SK-N-SH (cell line): Measurements from ENCODE around the gene ATP2B2. TPM values are rescaled to one million over a fixed set of nuclear protein-coding genes. Genes with fewer than 3 reads are reported as not detected.

Experiments
- CTCF ChIA-PET: fragments of 300-600, 350-600 bp; formaldehyde crosslinking; extraction: SDS; loops from one replicate; lab custom pipeline; 2021; lab: Yijun Ruan, JAX
- POLR2A ChIA-PET: fragments of 350-600 bp; sonication (Branson Sonifier 250); formaldehyde crosslinking; extraction: SDS; loops from one replicate; lab custom pipeline; 2020; ENCODE audit warnings: antibody characterized with exemption, inconsistent platforms; lab: Yijun Ruan, JAX
- DNase-seq: peaks from one replicate; pipeline ENCODE4 v3.0.0; 2012
- H2AFZ ChIP-seq: fragments of 200-600 bp; sonication (generic); 2 replicates; pipeline ENCODE4 v1.8.1; 2016; ENCODE audit warnings: antibody characterized with exemption, mild to moderate bottlenecking, low read depth
- H3F3A ChIP-seq: fragments of 200-600 bp; sonication (generic); replicated peaks from 2 replicates; pipeline ENCODE3; 2016; ENCODE audit warnings: antibody characterized with exemption, mild to moderate bottlenecking; ENCODE audit not compliant: insufficient read depth
- H3K27ac ChIP-seq, 2 experiments: fragments of 200-500 bp in 1 of 2; fragments of 200-600 bp in 1 of 2; sonication (Bioruptor generic) in 1 of 2; sonication (generic), shearing (Covaris generic) in 1 of 2; 2 replicates each; pipeline versions ENCODE4 v1.5.1 to v1.6.1; 2014 to 2016; ENCODE audit warnings: low read depth in 2 of 2, inconsistent platforms in 1 of 2, low read length in 1 of 2, mild to moderate bottlenecking in 1 of 2, mixed read lengths in 1 of 2
- H3K27me3 ChIP-seq: fragments of 200-600 bp; sonication (generic), shearing (Covaris generic); 2 replicates; pipeline ENCODE4 v1.6.1; 2016; ENCODE audit warnings: mixed run types; ENCODE audit not compliant: insufficient read depth
- H3K36me3 ChIP-seq, 2 experiments: fragments of 200-500 bp in 1 of 2; fragments of 200-600 bp in 1 of 2; sonication (Bioruptor generic) in 1 of 2; sonication (generic) in 1 of 2; replicated peaks in 1 of 2; 2 replicates each; pipeline versions ENCODE3 to v1.5.1; 2014 to 2016; ENCODE audit warnings: low read length in 1 of 2, mild to moderate bottlenecking in 1 of 2; ENCODE audit not compliant: insufficient read depth in 2 of 2, control insufficient read depth in 1 of 2
- H3K4me1 ChIP-seq, 2 experiments: fragments of 200-500 bp in 1 of 2; fragments of 200-600 bp in 1 of 2; sonication (Bioruptor generic) in 1 of 2; sonication (generic), shearing (Covaris generic) in 1 of 2; 2 replicates each; pipeline versions ENCODE4 v1.5.1 to v1.6.1; 2014 to 2016; ENCODE audit warnings: low read depth in 1 of 2, low read length in 1 of 2, mixed run types in 1 of 2; ENCODE audit not compliant: insufficient read depth in 2 of 2, control insufficient read depth in 1 of 2
- H3K4me2 ChIP-seq: fragments of 200-600 bp; sonication (generic), shearing (Covaris generic); 2 replicates; pipeline ENCODE4 v1.6.1; 2017; ENCODE audit warnings: mixed run types
- H3K4me3 ChIP-seq, 2 experiments: fragments of 200-500 bp in 1 of 2; fragments of 200-600 bp in 1 of 2; sonication (Bioruptor generic) in 1 of 2; sonication (generic), shearing (Covaris generic) in 1 of 2; 2 replicates each; pipeline versions ENCODE4 v1.5.1 to v1.8.1; 2014 to 2016; ENCODE audit warnings: low read depth in 2 of 2, inconsistent platforms in 1 of 2, low read length in 1 of 2, mild to moderate bottlenecking in 1 of 2, mixed read lengths in 1 of 2, moderate library complexity in 1 of 2
- H3K79me2 ChIP-seq: fragments of 200-600 bp; sonication (generic); 2 replicates; pipeline ENCODE4 v1.8.1; 2017; ENCODE audit warnings: mild to moderate bottlenecking; ENCODE audit not compliant: insufficient read depth
- H3K9ac ChIP-seq: fragments of 200-600 bp; sonication (generic); 2 replicates; pipeline ENCODE4 v1.6.1; 2017; ENCODE audit warnings: mixed run types
- H3K9me2 ChIP-seq: fragments of 200-600 bp; sonication (generic); 2 replicates; pipeline ENCODE4 v1.6.1; 2017; ENCODE audit warnings: mixed run types
- H3K9me3 ChIP-seq: fragments of 200-600 bp; sonication (generic); 2 replicates; pipeline ENCODE4 v1.6.1; 2017; ENCODE audit warnings: mixed run types, mild to moderate bottlenecking, moderate library complexity
- H4K20me1 ChIP-seq: fragments of 200-600 bp; sonication (generic); 2 replicates; pipeline ENCODE4 v1.6.1; 2017; ENCODE audit warnings: mild to moderate bottlenecking, mixed run types; ENCODE audit not compliant: insufficient read depth
- CHD2 ChIP-seq: fragments of 150-350 bp; IDR thresholded peaks from 2 replicates; pipeline ENCODE4 v1.6.1; 2018; ENCODE audit warnings: low read length; ENCODE audit not compliant: partially characterized antibody
- EP300 ChIP-seq, 2 experiments: IDR thresholded peaks; 2 replicates each; pipeline versions ENCODE4 v1.4.0 to v1.6.1; 2012; ENCODE audit warnings: borderline replicate concordance in 1 of 2, low read depth in 1 of 2, low read length in 1 of 2
- EZH2phosphoT487 ChIP-seq: fragments of 200-600 bp; sonication (generic); IDR thresholded peaks from 2 replicates; pipeline ENCODE4 v1.6.1; 2017; ENCODE audit warnings: low read depth, mixed run types, mild to moderate bottlenecking, antibody characterized with exemption, moderate library complexity, borderline replicate concordance
- FOXM1 ChIP-seq: IDR thresholded peaks from 2 replicates; pipeline ENCODE4 v1.4.0; 2012; ENCODE audit warnings: low read depth, mild to moderate bottlenecking
- GABPA ChIP-seq: IDR thresholded peaks from 2 replicates; pipeline ENCODE4 v1.4.0; 2012; ENCODE audit warnings: low read depth, mild to moderate bottlenecking
- GATA2 ChIP-seq: sonication (generic); formaldehyde crosslinking; IDR thresholded peaks from 2 replicates; pipeline ENCODE4 v1.5.0; 2020; ENCODE audit warnings: mild to moderate bottlenecking, missing genetic modification reagents
- JUND ChIP-seq: IDR thresholded peaks from 2 replicates; pipeline ENCODE4 v1.4.0; 2012
- MEF2A ChIP-seq: IDR thresholded peaks from 2 replicates; pipeline ENCODE4 v1.4.0; 2012; ENCODE audit warnings: low read depth, borderline replicate concordance
- MXI1 ChIP-seq: IDR thresholded peaks from 2 replicates; pipeline ENCODE4 v1.6.1; 2012; ENCODE audit warnings: mild to moderate bottlenecking, low read depth, low read length, improper control_type of control experiment
- NFIC ChIP-seq: IDR thresholded peaks from 2 replicates; pipeline ENCODE4 v1.4.0; 2012; ENCODE audit warnings: borderline replicate concordance
- NRF1 ChIP-seq: IDR thresholded peaks from 2 replicates; pipeline ENCODE4 v1.6.1; 2012; ENCODE audit warnings: low read depth, mild to moderate bottlenecking, low read length
- POLR2AphosphoS5 ChIP-seq: IDR thresholded peaks from 2 replicates; pipeline ENCODE4 v1.6.1; 2012; ENCODE audit warnings: low read depth, low read length
- RAD21 ChIP-seq: IDR thresholded peaks from 2 replicates; pipeline ENCODE4 v1.6.1; 2012; ENCODE audit warnings: mild to moderate bottlenecking, low read length
- RCOR1 ChIP-seq: fragments of 150-350 bp; IDR thresholded peaks from 2 replicates; pipeline ENCODE4 v1.6.1; 2017; ENCODE audit warnings: antibody characterized with exemption, low read length
- RFX5 ChIP-seq: IDR thresholded peaks from 2 replicates; pipeline ENCODE4 v1.6.1; 2012; ENCODE audit warnings: mild to moderate bottlenecking, improper control_type of control experiment, low read length
- RXRA ChIP-seq: IDR thresholded peaks from 2 replicates; pipeline ENCODE4 v1.4.0; 2012; ENCODE audit warnings: low read depth, mild to moderate bottlenecking, borderline replicate concordance
- SIN3A ChIP-seq: IDR thresholded peaks from 2 replicates; pipeline ENCODE4 v1.6.1; 2012; ENCODE audit warnings: low read depth, mild to moderate bottlenecking, low read length, moderate library complexity, borderline replicate concordance
- TAF1 ChIP-seq: IDR thresholded peaks from 2 replicates; pipeline ENCODE4 v1.6.1; 2012; ENCODE audit warnings: low read depth, mild to moderate bottlenecking, low read length, moderate library complexity, borderline replicate concordance
- TCF12 ChIP-seq: IDR thresholded peaks from 2 replicates; pipeline ENCODE4 v1.4.0; 2012
- WGBS: methylation state at CpG from one replicate; pipeline ENCODE4 v1.1.6; 2017; ENCODE audit warnings: low lambda C conversion rate; 5-methylcytosine and 5-hydroxymethylcytosine counted together
- polyA plus RNA-seq, 3 experiments: library from polyadenylated mRNA; depleted of rRNA; stranded (reverse); fragments of >200 nt; gene quantifications; 2 replicates each; pipeline ENCODE4 v1.2.3, GENCODE V29; 2012
- TF ChIP-seq, protein P1 (sequence below): IDR thresholded peaks from 2 replicates; pipeline ENCODE4 v1.4.0; 2012; ENCODE audit warnings: low read depth, borderline replicate concordance
- TF ChIP-seq, protein P2 (sequence below): fragments of 150-350 bp; IDR thresholded peaks from 2 replicates; pipeline ENCODE4 v1.6.1; 2017; ENCODE audit warnings: antibody characterized with exemption, low read length, low read depth, borderline replicate concordance

Gene ATP2B2
- polyA plus RNA-seq, 1 of the 3 experiments (the other 2 are of a cell fraction), result 0.15 TPM

- Histone ChIP-seq H3K9me2 (no peaks in the 10 kb centered on the region), H3K27me3 (peaks cover 5% of the 10 kb centered on the region), H4K20me1 (no peaks in the 10 kb centered on the region), H3K27ac (peak overlapping the region in 1 of 2 experiments; percentile 91; a peak in 2 of 4 replicates), H3F3A (no peaks in the 10 kb centered on the region), H3K9me3 (no peaks in the 10 kb centered on the region), H3K79me2 (no peaks in the 10 kb centered on the region), H2AFZ (no peak overlapping the region), H3K4me1 (peaks cover 8 to 50% of the 10 kb centered on the region in 2 experiments; a peak in 3 of 4 replicates), H3K36me3 (no peaks in the 10 kb centered on the region), H3K4me3 (no peak overlapping the region), H3K4me2 (no peak overlapping the region), H3K9ac (no peak overlapping the region)
- TF ChIP-seq SIN3A (no peak), NRF1 (no peak), TAF1 (no peak), FOXM1 (no peak), RAD21 (no peak), EZH2phosphoT487 (no peak), EP300 (IDR thresholded peaks at IDR 0.05; ENCODE audit: borderline replicate concordance in 1 of 2, low read depth in 1 of 2, low read length in 1 of 2) (no peak), POLR2AphosphoS5 (no peak), GABPA (no peak), RXRA (no peak), MEF2A (no peak), RFX5 (no peak), TCF12 (no peak), NFIC (no peak)
- TF ChIP-seq, protein P1, sequence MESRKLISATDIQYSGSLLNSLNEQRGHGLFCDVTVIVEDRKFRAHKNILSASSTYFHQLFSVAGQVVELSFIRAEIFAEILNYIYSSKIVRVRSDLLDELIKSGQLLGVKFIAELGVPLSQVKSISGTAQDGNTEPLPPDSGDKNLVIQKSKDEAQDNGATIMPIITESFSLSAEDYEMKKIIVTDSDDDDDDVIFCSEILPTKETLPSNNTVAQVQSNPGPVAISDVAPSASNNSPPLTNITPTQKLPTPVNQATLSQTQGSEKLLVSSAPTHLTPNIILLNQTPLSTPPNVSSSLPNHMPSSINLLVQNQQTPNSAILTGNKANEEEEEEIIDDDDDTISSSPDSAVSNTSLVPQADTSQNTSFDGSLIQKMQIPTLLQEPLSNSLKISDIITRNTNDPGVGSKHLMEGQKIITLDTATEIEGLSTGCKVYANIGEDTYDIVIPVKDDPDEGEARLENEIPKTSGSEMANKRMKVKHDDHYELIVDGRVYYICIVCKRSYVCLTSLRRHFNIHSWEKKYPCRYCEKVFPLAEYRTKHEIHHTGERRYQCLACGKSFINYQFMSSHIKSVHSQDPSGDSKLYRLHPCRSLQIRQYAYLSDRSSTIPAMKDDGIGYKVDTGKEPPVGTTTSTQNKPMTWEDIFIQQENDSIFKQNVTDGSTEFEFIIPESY, result no peak
- no peak for DNase-seq
- 92% methylated on average over 6 of the region's 6 CpGs for WGBS
- CTCF ChIA-PET, result interaction anchor here (1.1 to 4.6 kb wide), 5 partner anchors 13 to 402 kb away, joined by 3 to 33 read pairs (median 4); no protein-coding TSS in a partner anchor
- POLR2A ChIA-PET, result no interaction called here
These were observed 148.3 kb downstream of the ATP2B2 start for GRCh38 chr3:10357095-10357494.

- ChIA-PET CTCF (interaction anchor here (1.1 to 4.6 kb wide), 4 partner anchors 12 to 383 kb away, joined by 4 to 33 read pairs (median 5); no protein-coding TSS in a partner anchor), POLR2A (no interaction called here)
- peak; percentile 63 for DNase-seq
- no peaks in the 10 kb centered on the region for H4K20me1 ChIP-seq
- H3K9ac ChIP-seq, result no peak overlapping the region
- H3K9me3 ChIP-seq, result no peaks in the 10 kb centered on the region
- H2AFZ ChIP-seq, result no peak overlapping the region
- no peaks in the 10 kb centered on the region for H3K79me2 ChIP-seq
- no peak overlapping the region for H3K4me3 ChIP-seq
- no peak overlapping the region for H3K4me2 ChIP-seq
- WGBS, result 58% methylated on average over 5 of the region's 5 CpGs
- no peaks in the 10 kb centered on the region for H3K36me3 ChIP-seq
- H3K27ac ChIP-seq, result peak overlapping the region in 1 of 2 experiments; percentile 91; a peak in 2 of 4 replicates
- H3K4me1 ChIP-seq, result peaks cover 8 to 52% of the 10 kb centered on the region in 2 experiments; a peak in 3 of 4 replicates
- no peaks in the 10 kb centered on the region for H3F3A ChIP-seq
- peaks cover 5% of the 10 kb centered on the region for H3K27me3 ChIP-seq
- no peaks in the 10 kb centered on the region for H3K9me2 ChIP-seq
- peak; percentile 75 for TF ChIP-seq RCOR1
- peak; percentile 86 for TF ChIP-seq GATA2 (CRISPR knock-in tag)
- TF ChIP-seq JUND, result no peak
- peak; percentile 48 for TF ChIP-seq CHD2
- TF ChIP-seq MXI1, result peak; percentile 85
- TF ChIP-seq, protein P2, sequence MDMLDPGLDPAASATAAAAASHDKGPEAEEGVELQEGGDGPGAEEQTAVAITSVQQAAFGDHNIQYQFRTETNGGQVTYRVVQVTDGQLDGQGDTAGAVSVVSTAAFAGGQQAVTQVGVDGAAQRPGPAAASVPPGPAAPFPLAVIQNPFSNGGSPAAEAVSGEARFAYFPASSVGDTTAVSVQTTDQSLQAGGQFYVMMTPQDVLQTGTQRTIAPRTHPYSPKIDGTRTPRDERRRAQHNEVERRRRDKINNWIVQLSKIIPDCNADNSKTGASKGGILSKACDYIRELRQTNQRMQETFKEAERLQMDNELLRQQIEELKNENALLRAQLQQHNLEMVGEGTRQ, result no peak
- TF ChIP-seq EP300 (IDR thresholded peaks at IDR 0.05; ENCODE audit: borderline replicate concordance in 1 of 2, low read depth in 1 of 2, low read length in 1 of 2), result peak in 1 of 2 experiments; percentile 56; a peak in 1 of 4 replicates
These were observed 148.9 kb downstream of the ATP2B2 start for GRCh38 chr3:10356461-10356981.
